ENCODE measurements around the gene FAM162B. TPM values are rescaled to one million over a fixed set of nuclear protein-coding genes. Genes with fewer than 3 reads are reported as not detected.
"Not testable (repeated sequence)": the region's sequence is repeated elsewhere in the genome, so short reads cannot be mapped to it uniquely, and the experiment has no call there.

The FAM162B gene
- total RNA-seq, 2 donors from 2014 or later = 0.75 to 0.85 TPM

- DNase-seq; intact Hi-C loops (cut with DNase I, micrococcal nuclease); ATAC-seq: not testable (repeated sequence)
Observed at GRCh38 chr6:116740486-116740885, 25.0 kb downstream of the FAM162B start.

GRCh38 chr6:116737004-116737403 is 28.5 kb downstream of the FAM162B start:
- DNase-seq = no peak
- intact Hi-C loops (cut with DNase I, micrococcal nuclease) = no loop called here
- no peak for ATAC-seq

GRCh38 chr6:116730513-116730912 is 35.0 kb downstream of the FAM162B start:
- intact Hi-C loops (cut with DNase I, micrococcal nuclease) = no loop called here
- ATAC-seq (no peak), DNase-seq (no peak)

GRCh38 chr6:116726947-116727346 is 38.6 kb downstream of the FAM162B start:
- intact Hi-C loops (cut with DNase I, micrococcal nuclease) = no loop called here
- DNase-seq = no peak
- no peak for ATAC-seq

- intact Hi-C loops (cut with DNase I, micrococcal nuclease) = no loop called here
- ATAC-seq (no peak), DNase-seq (no peak)
Observed at GRCh38 chr6:116714761-116715160, 50.8 kb downstream of the FAM162B start.

- DNase-seq (no peak), ATAC-seq (no peak)
- intact Hi-C loops (cut with DNase I, micrococcal nuclease) = no loop called here
Observed at GRCh38 chr6:116714296-116714695, 51.2 kb downstream of the FAM162B start.

GRCh38 chr6:116705917-116706316 is 59.6 kb downstream of the FAM162B start:
- intact Hi-C loops (cut with DNase I, micrococcal nuclease) = no loop called here
- ATAC-seq (no peak), DNase-seq (no peak)

GRCh38 chr6:116703888-116704287 is 61.6 kb downstream of the FAM162B start:
- intact Hi-C loops (cut with DNase I, micrococcal nuclease); DNase-seq; ATAC-seq: not testable (repeated sequence)

Other genes starting within 250 kb of the FAM162B start
- not detected for gene TRAPPC3L, start 220.0 kb downstream of the FAM162B start, total RNA-seq
- gene CALHM4, start 212.0 kb downstream of the FAM162B start, total RNA-seq = not detected
- 10 to 100 TPM; 29.1 to 29.5 TPM for gene RWDD1, start 194.2 kb downstream of the FAM162B start, total RNA-seq
- under 1 TPM; 0.27 to 0.31 TPM for gene RSPH4A, start 149.2 kb downstream of the FAM162B start, total RNA-seq
- 10 to 100 TPM; 10.3 to 12.0 TPM for gene ZUP1, start 97.0 kb downstream of the FAM162B start, total RNA-seq
- gene KPNA5, start 84.5 kb downstream of the FAM162B start, total RNA-seq = 1 to 10 TPM; 4.4 to 6.0 TPM
- gene GPRC6A, start 63.4 kb upstream of the FAM162B start, total RNA-seq = not detected
- gene RFX6, start 111.5 kb upstream of the FAM162B start, total RNA-seq = 1 to 10 TPM; 1.3 to 1.5 TPM

All from left colon (tissue), 2 donors.